GM12864 (cell line): Measurements from ENCODE around the gene CPSF4L.

Source experiments
- DNase-seq: peaks from one replicate; pipeline ENCODE4 v3.0.0-alpha.2; 2011; ENCODE audit warnings: low read depth
- H3K4me3 ChIP-seq: 2 replicates; pipeline ENCODE4 v1.5.1; 2011; ENCODE audit warnings: mild to moderate bottlenecking, low read depth, low read length, control low read depth
- TF ChIP-seq, protein P1 (sequence below): IDR thresholded peaks from 2 replicates; pipeline ENCODE4 v1.5.1; 2011; ENCODE audit warnings: low read depth, mild to moderate bottlenecking, moderate library complexity, low read length, control low read depth, inconsistent platforms; ENCODE audit errors: missing control alignments

CPSF4L gene

GRCh38 chr17:73249700-73250099 is 12.0 kb downstream of the CPSF4L start:
- DNase-seq: no peak
- H3K4me3 ChIP-seq: no peak overlapping the region
- TF ChIP-seq, protein P1, sequence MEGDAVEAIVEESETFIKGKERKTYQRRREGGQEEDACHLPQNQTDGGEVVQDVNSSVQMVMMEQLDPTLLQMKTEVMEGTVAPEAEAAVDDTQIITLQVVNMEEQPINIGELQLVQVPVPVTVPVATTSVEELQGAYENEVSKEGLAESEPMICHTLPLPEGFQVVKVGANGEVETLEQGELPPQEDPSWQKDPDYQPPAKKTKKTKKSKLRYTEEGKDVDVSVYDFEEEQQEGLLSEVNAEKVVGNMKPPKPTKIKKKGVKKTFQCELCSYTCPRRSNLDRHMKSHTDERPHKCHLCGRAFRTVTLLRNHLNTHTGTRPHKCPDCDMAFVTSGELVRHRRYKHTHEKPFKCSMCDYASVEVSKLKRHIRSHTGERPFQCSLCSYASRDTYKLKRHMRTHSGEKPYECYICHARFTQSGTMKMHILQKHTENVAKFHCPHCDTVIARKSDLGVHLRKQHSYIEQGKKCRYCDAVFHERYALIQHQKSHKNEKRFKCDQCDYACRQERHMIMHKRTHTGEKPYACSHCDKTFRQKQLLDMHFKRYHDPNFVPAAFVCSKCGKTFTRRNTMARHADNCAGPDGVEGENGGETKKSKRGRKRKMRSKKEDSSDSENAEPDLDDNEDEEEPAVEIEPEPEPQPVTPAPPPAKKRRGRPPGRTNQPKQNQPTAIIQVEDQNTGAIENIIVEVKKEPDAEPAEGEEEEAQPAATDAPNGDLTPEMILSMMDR: no peak

DNA sequence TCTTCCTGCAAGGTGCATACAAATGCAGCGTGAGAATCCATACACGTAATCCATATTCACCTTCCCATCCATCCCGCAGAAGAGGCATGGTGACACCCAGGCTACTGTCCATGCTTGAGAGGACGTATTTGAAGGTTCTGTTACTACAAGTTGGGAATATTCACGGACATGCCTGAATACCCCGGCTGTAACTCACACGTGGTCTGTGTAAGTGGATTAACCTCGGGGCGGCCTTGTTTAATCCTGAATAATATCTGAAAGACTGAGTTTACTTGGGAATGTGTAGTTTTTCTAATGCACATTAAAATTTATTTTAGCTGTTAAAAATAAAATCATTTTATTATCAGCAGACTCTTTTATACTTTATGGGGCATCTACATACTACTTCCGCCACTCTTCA is 13.1 kb downstream of the CPSF4L start:
- TF ChIP-seq, protein P1: no peak

DNA sequence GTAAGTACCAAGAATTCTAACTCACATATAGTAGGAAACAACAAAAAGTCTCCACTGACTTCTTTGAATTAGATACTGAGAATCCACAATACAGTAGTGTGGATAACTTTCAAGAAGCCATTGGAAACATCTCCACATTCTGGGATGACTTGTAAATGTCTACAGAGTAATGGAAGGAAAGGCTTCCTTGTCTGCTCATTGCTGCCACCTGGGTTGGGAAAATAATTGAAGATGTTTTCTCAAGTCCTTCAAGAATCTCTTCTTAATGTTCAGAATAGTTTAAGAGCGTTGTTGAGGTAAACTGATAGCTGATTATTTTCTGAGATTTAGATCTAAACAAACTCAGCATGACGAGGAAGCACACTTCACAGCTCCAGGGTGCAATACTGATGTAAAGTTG is 14.0 kb downstream of the CPSF4L start:
- TF ChIP-seq, protein P1: no peak
- no peak overlapping the region for H3K4me3 ChIP-seq
- no peak for DNase-seq

More for the DNA sequence above, 13.1 kb downstream of the CPSF4L start:
- no peak overlapping the region for H3K4me3 ChIP-seq
- no peak for DNase-seq

- TF ChIP-seq, protein P1: no peak
- no peak overlapping the region for H3K4me3 ChIP-seq
Observed at GRCh38 chr17:73240561-73240960, 21.1 kb downstream of the CPSF4L start.

GRCh38 chr17:73237714-73238113 is 24.0 kb downstream of the CPSF4L start:
- H3K4me3 ChIP-seq: no peak overlapping the region
- TF ChIP-seq, protein P1: no peak
- DNase-seq: no peak

More at GRCh38 chr17:73240561-73240960, 21.1 kb downstream of the CPSF4L start:
- no peak for DNase-seq

GRCh38 chr17:73234736-73235135 is 26.9 kb downstream of the CPSF4L start:
- TF ChIP-seq, protein P1: no peak
- H3K4me3 ChIP-seq: no peak overlapping the region
- DNase-seq: no peak

GRCh38 chr17:73232587-73233373 is 28.9 kb downstream of the CPSF4L start:
- TF ChIP-seq, protein P1: no peak
- H3K4me3 ChIP-seq: peak overlapping the region; percentile 75

More at GRCh38 chr17:73232587-73233373, 28.9 kb downstream of the CPSF4L start:
- no peak for DNase-seq
